Peyer's patch (tissue), 4 donors: Measurements from ENCODE around the gene CNN2.

Source experiments
- POLR2A ChIP-seq, 2 donors: fragments of 450-650 bp; IDR thresholded peaks; one replicate each; pipeline ENCODE4 v1.5.1; 2017; ENCODE audit warnings: antibody characterized with exemption in 2 of 2, mild to moderate bottlenecking in 2 of 2, moderate library complexity in 2 of 2
- TF ChIP-seq, protein P1 (sequence below), 6 experiments: fragments of 450-650 bp in 4 of 6; fragments of 200-600 bp in 2 of 6; sonication (generic) in 1 of 6; IDR thresholded peaks; one replicate each; pipeline ENCODE4 v1.5.1; 2017 to 2019; ENCODE audit warnings: antibody characterized with exemption in 6 of 6, mild to moderate bottlenecking in 3 of 6, moderate library complexity in 1 of 6

DNA sequence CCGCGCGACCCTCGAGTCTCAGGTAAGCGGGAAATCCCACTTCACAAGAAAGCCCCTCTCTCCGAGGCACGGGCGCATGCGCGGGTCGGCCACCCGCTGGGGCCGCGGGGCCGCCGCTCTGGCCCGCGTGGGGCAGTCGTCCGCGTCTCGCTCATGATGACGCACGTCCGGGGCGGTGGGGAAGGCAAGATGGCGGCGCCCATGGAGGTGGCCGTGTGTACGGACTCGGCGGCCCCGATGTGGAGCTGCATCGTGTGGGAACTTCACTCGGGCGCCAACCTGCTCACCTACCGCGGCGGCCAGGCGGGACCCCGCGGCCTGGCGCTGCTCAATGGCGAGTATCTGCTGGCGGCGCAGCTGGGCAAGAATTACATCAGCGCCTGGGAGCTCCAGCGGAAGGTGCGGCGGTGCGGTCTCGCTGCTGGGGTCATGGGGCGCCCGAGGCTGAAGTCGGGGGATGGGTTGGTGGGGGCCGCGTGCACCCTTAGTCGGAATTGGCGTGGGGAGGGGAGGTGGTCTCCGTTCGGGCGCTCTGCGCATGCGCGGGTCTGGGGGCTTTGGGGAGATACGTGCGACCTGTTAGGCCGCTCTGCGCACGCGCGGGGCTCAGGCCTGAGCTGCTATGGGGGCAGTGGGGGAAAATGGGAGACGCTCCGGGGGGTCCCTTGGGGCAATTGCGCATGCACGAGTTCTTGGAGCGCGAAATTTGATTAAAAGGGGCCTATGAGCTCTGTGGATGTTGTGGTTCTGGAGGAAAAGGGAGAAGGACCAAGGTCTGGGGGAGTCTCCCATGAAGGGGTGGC is 42.0 kb upstream of the CNN2 start, which contains the start of gene WDR18:
- TF ChIP-seq, protein P1, sequence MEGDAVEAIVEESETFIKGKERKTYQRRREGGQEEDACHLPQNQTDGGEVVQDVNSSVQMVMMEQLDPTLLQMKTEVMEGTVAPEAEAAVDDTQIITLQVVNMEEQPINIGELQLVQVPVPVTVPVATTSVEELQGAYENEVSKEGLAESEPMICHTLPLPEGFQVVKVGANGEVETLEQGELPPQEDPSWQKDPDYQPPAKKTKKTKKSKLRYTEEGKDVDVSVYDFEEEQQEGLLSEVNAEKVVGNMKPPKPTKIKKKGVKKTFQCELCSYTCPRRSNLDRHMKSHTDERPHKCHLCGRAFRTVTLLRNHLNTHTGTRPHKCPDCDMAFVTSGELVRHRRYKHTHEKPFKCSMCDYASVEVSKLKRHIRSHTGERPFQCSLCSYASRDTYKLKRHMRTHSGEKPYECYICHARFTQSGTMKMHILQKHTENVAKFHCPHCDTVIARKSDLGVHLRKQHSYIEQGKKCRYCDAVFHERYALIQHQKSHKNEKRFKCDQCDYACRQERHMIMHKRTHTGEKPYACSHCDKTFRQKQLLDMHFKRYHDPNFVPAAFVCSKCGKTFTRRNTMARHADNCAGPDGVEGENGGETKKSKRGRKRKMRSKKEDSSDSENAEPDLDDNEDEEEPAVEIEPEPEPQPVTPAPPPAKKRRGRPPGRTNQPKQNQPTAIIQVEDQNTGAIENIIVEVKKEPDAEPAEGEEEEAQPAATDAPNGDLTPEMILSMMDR (IDR thresholded peaks at IDR 0.05): peak; percentile 13 to 56 (median 36)
- TF ChIP-seq POLR2A (IDR thresholded peaks at IDR 0.05): peak; percentile 57 to 65
